ENCODE results near the gene OSER1.
"Not testable (repeated sequence)": the region's sequence is repeated elsewhere in the genome, so short reads cannot be mapped to it uniquely, and the experiment has no call there.

OSER1 gene

DNA sequence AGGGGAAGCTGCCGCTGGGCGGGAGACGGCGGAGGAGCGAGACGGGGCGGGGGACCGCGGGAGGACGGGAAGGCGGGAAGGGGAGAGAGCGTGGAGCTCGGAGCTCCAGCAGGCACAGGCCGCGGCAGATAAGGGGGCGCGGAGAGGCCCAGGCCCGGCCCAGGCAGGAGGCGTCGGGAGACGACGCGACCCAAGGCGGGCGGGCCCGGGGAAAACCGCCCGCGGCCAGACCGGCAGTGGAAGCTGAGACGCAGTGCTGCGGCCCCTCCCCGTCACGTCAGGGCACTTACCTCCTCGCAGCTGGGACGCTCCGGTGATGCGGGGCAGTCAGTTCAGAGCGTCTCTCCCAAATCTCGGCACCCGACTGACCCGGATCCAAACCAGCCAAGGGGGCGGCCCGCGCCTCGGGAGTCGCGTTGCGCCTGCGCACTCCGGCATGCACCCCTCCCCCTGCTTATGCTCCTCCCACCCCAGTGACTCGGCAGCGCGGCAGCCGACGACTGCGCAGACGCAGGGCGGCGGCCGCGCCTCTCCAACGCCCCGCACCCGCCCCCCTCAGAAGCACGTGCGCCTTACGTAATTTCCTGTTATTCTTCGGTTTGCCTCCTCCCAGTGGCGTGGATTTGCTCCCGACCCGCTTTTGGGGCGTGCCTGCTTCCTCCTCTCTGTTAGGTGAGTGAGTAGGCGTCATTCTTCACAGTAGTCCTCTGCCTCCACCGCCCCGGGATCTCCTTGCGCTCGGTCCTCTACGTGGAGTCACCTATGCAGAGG, at the start of gene OSER1:
TSS of gene OSER1 (minus strand) at position 366 of the 771 bp plus-strand sequence. CDS start 3,814 bp downstream, outside the sequence.
- DNase-seq (ENCODE audit: low read depth) = peak; percentile 96

DNA sequence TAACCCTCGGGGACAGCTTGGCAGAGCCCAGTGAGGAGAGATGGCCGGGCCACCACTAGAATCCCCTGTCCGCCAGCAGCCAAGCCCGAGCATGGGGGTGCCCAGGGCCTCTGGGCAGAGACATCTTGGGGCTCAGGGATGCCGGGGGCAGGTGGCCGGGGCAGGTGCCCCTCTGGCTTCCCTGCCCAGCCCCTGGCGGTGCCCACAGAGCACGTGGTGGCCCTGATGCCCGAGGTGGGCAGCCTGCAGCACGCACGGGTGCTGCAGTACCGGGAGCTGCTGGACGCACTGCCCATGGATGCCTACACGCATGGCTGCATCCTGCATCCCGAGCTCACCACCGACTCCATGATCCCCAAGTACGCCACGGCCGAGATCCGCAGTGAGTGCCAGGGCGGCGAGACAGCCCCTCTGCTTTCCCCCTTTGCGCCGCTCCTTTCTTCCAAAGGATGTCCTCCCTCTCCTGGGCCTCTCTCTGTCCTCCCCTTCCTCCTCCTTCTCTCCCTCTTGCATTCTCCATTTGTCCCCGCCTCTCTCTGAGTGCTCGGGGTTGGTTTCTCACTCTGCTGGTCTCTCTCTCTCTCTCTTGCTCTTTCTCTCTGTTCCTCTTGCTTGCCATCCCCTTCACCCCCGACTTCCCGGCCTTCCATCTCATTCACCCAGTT, 47.8 kb upstream of the OSER1 start:
- DNase-seq (ENCODE audit: low read depth) = no peak

DNA sequence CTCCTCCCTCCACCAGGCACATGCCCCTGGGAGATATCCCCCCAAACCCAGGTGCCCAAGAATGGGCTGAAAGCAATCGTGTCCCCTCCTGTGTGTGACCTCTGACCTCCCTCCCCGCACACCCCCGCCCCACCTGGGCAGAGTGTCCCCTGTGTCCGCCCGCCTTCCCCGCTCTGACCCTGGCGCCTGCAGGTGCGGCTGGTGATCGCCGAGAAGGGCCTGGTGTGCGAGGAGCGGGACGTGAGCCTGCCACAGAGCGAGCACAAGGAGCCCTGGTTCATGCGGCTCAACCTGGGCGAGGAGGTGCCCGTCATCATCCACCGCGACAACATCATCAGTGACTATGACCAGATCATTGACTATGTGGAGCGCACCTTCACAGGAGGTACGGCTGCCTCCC, 46.4 kb upstream of the OSER1 start:
- DNase-seq (ENCODE audit: low read depth) = no peak

DNA sequence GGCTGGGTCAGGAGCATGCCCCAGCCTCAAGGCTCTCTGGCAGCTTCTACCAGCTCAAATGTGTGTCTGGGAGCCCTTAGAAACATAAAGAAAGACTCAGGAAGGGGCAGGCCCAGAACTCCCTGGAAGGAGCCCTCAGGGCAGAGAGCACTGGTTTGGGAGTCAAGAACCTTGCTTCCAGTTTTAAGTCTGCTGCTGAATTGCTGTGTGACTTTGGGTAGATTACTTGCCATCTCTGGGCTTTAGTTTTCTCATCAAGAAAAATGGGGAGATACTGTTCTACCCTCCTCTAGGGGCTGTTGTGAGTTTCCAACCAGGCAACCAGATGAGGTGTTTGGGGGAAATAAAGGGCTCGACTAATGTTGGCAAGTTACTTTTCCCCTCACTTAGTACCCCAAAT, 45.4 kb upstream of the OSER1 start:
- DNase-seq (ENCODE audit: low read depth) = no peak

DNA sequence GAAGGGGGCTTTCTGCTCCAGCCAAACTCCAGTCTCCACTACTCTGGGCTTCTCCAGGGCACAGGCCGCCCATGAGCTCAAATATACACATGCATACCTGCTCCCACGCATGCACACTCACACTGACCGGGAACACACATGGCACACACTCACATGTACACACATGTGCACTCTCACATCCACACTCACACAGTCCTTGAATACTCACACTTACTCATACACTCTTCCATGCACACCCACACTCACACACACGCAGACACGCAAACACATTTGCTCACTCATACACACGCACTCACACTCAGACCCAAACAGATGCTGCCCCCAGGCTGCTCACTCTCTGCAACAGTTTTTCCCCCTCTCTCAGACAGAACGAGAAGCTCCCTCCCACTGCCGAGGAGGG, 43.5 kb upstream of the OSER1 start:
- DNase-seq (ENCODE audit: low read depth) = no peak

DNA sequence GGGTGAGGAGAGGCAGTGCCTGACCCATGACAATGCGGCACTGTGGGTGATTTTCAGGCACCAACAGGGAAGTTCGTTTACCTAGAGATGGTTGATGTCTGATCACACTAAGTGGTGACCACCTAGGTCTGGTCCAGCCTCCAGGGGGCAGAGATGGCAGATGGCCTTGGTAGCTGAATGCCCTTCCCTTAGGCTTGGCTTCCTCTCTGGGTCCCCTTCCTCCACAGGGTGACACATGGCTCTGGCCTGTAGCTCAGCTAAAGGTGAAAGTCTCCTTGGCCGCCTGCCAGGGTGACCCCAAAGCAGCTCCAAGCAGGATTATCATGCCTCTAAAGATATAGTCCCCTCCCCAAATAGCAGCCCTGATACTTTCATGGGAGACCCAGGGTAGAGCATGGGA, 43.0 kb upstream of the OSER1 start:
- no peak for DNase-seq (ENCODE audit: low read depth)

DNA sequence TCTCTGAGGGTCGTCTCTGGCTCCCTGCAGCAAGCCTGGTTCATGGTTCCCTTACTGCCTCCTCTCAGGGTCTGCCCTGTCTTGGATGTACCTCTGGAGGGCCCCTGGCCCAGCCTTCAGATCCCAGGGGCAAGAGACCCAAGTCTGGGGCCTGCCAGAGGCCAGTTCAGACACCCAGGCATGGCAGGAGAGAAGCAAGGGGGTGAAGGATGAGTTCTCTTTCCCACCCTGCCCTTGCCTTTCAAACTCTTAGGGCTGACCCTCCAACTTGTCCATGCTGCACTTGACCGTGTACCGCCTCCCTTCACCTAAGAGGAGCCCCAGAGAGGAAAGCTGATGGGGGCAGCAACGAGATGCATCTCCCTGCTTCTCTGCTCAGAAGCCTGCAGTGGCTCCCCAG, 40.7 kb upstream of the OSER1 start:
- DNase-seq (ENCODE audit: low read depth) = no peak

DNA sequence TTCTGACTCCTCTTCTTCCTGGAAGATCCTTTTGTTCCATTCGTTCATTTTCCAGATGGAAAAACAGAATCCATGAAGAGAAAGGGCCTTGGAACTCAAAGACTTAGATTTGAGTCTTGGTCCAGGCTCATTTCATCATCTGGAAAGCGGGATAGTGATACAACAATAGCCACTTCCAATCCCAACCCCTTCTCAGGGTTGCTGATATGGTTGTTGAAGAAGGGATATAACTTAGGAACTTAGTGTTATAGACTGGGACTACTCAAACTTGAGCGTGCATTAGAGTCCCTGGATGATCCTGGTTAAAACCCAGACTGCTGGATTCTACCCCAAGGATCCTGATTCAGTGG, 37.8 kb upstream of the OSER1 start:
- DNase-seq (ENCODE audit: low read depth) = no peak

DNA sequence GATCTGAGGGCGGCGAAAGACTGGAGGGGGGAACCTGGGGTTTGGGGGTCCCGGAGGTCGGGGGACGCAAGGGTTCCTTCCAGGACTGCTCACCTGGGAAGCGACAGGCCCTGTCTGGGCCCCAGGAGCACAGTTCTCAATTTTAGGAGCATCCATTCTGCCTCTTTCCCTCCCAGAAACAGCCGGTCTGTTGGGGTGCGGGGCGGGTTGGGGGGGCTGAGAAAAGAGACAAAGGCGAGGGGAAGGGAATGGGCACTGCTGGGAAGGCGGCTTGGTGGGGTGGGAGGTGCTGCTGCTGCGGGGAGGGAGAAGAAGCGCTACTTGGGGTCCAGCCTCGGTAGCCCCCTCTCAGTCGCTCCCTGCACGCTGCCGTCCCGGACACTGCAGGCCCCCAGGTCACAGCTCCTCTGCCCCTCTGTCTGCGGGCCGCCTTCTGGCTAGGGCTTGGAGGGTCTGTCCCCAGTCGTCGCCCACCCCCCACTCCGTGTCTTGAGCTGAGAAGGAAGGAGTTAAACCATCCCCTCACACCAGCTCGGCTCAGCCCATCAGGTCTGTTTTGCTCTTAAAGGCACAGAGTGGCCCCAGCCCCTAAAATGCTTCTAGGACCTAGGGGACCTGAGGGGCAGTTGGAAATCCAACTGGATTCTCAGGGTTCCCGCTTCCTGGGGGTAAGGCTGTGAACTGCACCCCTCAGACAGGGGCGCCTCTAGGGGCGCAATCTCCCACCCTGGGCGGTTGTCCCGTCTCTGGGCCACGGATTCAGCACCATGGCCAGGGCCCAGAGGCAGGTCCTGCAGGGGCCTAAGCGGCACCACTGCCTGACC, 37.2 kb upstream of the OSER1 start:
- DNase-seq (ENCODE audit: low read depth) = no peak

DNA sequence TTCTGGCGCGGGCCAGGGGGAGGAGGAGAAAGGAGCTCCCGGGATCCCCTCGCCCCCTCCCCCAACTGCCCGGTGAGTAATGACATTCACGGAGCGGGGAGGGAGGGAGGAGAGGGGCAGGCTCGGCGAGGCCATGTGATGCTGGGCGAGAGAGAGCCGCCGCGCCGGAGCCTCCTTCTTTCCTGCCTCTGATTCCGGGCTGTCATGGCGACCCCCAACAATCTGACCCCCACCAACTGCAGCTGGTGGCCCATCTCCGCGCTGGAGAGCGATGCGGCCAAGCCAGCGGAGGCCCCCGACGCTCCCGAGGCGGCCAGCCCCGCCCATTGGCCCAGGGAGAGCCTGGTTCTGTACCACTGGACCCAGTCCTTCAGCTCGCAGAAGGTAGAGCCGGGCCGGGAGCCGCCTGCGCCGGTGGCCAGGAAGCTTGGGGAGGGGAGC, 36.6 kb upstream of the OSER1 start, which contains the start of gene GDAP1L1:
TSS of gene GDAP1L1 (plus strand) at position 178 of the 441 bp plus-strand sequence. CDS start at position 205, 27 bp downstream.
- DNase-seq (ENCODE audit: low read depth) = no peak

DNA sequence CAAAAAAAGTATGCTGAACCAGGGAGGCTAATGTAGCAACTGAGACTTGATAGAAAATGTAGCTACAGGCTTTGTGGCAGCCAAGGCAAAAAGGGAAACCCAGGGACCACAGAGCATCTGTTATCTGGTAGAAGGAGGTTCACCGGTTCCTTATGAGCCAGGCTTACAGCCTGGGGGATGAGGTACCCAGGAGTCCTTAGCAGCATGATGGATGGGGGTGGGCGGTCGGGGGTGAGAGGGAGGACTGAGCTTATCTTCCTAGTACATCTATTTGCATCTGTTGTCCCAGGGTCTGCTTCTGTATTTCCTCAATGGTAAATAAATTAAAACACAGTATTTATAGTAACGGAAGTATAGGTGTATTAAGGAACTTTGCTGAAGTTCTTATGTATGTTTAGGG, 35.4 kb upstream of the OSER1 start:
- DNase-seq (ENCODE audit: low read depth) = no peak

DNA sequence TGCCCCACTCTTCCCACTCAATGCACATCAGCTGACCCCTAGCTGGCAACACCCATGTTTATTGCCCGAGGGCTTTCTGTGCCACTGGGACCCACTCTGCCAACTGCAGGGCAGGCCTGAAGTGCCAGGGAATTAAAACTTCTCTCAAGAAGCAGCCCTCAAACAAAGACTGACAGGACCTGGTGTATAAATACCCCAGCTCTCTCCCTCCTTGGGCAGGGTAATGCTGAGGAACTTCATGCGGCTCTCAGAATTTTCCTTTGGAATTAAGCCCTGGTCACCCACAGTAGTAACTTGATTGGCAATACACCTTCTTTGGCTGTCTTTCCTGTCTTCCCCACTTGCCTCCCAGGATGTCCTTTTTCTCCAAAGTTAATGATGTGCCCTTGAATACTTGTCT, 31.2 kb upstream of the OSER1 start:
- DNase-seq (ENCODE audit: low read depth) = no peak

DNA sequence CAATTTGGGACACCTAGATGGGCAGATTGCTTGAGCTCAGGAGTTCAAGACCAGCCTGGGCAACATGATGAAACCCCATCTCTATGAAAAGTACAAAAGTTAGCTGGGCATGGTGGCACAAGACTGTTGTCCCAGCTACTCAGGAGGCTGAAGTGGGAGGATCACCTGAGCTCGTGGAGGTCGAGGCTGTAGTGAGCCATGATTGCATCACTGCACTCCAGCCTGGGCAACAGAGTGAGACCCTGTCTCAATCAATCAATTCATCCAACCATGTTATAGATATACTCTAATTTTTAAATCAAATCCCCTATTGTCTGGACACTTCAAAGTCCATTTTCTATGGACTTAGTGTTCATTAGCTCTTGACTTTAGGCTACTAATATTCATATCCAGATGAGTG, 26.3 kb upstream of the OSER1 start:
- DNase-seq (ENCODE audit: low read depth) = not testable (repeated sequence)

DNA sequence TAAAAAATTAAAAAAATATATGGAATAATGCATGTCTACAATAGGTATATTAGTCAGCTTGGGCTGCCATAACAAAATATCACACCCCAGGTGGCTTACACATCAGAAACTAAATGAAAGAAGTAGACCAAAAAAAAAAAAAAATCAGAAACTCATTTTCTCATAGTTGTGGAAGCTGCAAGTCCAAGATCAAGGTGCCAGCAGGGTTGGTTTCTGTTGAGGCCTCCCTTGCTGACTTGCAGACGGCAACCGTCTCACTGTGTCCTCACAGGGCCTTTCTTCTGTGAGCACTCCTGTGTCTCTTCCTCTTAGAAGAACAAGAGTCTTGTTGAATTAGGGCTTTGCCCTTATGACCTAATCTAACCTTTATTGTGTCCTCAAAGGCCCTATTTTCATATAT, 25.1 kb upstream of the OSER1 start:
- no peak for DNase-seq (ENCODE audit: low read depth)

DNA sequence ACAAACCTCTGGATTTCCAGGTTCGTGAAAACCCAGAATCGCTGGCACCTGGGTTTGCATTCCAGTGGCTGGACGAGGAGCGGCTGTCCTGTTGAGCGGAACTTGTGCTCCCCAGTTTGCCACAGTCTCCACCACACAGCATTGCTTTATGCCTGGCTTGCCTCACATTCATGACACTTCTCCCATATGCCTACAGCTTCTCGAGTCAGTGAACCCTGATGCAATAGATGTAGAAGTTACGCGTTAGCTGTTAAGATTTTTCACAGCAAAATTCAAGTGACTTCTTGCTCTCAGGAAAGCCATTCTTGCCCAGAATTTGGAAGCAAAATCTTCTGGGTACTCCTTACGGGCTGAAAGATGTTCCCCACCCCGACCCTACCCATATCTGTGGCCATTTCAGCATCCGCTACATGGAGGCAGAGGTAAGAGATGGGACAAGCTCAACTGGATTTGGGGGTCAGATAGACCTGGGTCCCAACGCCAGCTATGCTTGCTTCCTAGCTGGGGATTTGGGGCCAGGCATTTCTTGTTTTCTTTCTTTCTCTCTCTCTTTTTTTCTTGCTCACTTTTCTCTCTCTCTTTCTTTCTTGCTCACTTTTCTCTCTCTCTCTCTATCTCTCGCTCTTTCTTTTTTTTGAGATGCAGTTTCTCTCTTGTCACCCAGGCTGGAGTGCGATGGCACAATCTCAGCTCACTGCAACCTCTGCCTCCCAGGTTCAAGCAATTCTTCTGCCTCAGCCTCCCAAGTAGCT, 24.2 kb upstream of the OSER1 start:
- DNase-seq (ENCODE audit: low read depth) = no peak

DNA sequence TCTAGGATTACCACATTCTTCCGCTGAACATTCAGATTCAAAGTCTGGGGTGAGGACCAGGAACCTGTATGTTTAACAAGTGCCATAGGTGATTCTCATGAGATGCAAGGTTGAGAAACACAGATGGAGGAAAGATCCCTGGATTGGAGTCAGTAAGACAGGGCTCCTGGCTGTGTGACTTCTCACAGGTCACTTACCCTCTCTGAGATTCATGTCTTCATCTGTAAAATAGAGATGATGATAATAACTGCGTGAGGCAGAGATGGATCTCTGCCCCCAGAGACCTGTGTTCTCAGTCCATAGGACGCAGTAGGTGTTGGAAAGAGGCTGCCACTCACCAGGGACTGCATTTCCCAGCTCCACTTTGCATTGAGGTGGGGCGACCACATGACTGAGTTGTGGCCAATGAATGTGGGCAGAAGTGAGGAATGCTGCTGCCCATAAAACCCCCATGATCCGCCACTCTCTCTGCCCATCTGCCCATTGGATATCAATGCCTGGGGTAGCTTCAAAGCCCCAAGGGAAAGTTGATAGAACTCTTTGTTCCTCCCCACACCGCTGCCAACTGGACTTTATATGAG, 23.0 kb upstream of the OSER1 start:
- DNase-seq (ENCODE audit: low read depth) = no peak

DNA sequence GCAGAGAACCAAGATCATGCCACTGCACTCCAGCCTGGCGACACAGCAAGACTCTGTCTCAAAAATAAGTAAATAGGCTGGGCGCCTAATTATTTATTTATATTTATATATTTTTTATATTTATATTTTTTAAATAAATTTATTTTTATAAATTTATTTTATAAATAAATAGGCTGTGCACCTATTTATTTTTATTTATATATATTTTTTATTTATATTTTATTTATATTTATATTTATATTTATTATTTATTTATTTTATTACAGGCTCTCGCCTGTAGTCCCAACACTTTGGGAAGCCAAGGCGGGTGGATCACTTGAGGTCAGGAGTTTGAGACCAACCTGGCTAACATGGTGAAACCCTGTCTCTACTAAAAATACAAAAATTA, 21.9 kb upstream of the OSER1 start:
- not testable (repeated sequence) for DNase-seq (ENCODE audit: low read depth)

DNA sequence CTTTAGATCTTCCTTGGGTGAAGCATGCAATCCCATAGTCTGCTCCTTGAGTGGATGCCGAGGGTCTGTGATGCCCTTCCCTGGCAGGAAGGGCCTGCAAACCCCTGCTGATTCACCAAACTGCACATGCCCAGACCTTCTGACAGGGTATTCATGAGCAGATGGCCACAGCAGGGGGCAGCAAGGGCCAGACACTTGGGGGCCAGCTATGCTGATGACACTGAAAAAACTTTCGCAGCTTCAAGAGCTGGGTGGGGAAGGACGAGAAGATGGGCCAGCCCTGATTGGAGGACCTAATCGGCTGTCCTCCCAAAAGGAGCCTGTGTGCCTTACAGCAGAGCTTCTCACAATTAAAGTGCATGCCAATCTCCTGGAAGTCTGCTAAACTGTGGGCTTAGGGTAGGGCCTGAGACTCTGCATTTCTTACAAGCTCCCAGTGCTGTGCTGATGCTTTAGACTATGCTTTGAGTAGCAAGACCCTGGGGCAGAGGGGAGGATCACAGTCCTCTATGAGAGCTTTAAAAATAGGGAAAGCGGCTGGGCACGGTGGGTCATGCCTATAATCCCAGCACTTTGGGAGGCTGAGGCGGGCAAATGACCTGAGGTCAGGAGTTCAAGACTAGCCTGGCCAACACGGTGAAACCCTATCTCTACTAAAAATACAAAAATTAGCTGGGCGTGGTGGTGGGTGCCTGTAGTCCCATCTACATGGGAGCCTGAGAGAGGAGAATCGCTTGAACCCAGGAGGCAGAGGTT, 21.3 kb upstream of the OSER1 start:
- no peak for DNase-seq (ENCODE audit: low read depth)

DNA sequence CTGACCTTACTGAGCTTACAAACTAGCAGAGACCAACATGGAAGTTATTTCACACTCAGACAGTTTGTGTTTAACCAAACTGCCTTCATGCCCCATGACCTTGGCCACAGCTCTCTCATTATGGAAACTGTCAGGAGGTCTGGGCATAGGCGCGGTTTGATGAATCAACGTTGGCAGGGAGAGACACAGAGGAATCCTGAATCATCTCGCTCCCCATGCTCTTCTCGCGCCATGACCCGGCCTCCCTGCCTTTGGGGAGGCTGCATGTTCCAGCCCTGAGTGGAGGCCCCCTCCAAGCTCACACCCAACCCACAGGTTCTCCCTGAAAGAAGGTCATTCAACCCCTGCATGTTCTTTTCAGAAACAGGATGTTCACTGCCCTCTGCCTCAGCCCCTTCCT, 20.6 kb upstream of the OSER1 start:
- no peak for DNase-seq (ENCODE audit: low read depth)

DNA sequence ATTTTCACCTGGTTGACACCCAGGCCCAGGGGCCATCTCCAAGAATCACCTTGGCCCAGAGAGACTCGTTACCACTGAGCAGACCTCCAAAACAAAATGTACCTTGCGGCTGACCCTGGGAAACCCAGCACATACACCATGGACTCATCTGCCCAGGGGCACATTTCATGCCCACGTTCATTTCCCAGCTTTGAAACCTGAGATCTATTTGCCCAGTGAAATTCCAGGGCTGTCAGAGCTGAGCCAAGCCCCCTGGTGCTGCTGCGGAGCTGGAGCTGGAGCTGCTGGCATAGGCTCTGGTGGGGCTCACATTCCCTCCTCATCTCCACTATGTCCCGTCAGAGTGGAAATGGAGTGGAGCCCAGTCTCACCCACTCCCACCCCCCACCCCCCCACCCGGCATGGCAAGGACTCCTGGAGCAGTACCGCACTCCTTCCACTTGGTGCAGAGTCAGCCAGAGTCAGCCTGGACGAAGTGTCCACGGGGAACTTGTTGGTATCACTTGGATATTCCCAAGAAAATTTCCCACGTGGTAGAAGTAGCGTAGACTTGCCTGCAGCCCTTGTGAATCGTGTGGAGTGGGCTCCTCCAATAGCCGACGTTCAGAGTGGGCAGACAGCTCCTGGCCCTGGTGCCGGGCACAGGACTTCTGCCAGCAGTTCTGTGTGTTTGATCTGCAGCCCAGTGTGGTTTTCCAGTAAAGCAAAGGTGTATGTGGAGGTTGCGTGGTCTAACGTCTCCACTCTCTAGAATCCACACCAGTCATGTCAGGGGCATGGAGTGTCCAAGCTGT, 18.1 kb upstream of the OSER1 start:
- no peak for DNase-seq (ENCODE audit: low read depth)

All from HS-5 (cell line).